Right atrium auricular region (tissue), 2 donors: ENCODE results near the gene GPR37L1. TPM values are rescaled to one million over a fixed set of nuclear protein-coding genes. Genes with fewer than 3 reads are reported as not detected.

Experiments
- DNase-seq: peaks from one replicate; pipeline ENCODE4 v3.0.0-alpha.2; 2019; ENCODE audit warnings: low spot score
- H3K27ac ChIP-seq, 2 donors: fragments of 200-600 bp; sonication (generic); 1 replicate in 1 of 2; 2 replicates in 1 of 2; pipeline ENCODE4 v1.5.1; 2016 to 2019
- H3K27me3 ChIP-seq, 2 donors: fragments of 200-600 bp; sonication (generic); one replicate each; pipeline versions ENCODE4 v1.5.1 to v1.6.0; 2017 to 2019
- H3K36me3 ChIP-seq: fragments of 200-600 bp; sonication (generic); one replicate; pipeline ENCODE4 v1.5.1; 2016
- H3K4me1 ChIP-seq, 2 donors: fragments of 200-600 bp; sonication (generic); one replicate each; pipeline versions ENCODE4 v1.5.1 to v1.6.0; 2017 to 2019
- H3K4me3 ChIP-seq, 2 donors: fragments of 200-600 bp; sonication (generic); 1 replicate in 1 of 2; 2 replicates in 1 of 2; pipeline ENCODE4 v1.5.1; 2017 to 2019; ENCODE audit warnings: mild to moderate bottlenecking in 1 of 2, moderate library complexity in 1 of 2
- H3K9me3 ChIP-seq, 2 donors: fragments of 200-600 bp; sonication (generic); one replicate each; pipeline ENCODE4 v1.5.1; 2019
- total RNA-seq, 2 donors: library from RNA; depleted of rRNA; stranded (reverse); fragments of >200 nt; gene quantifications; one replicate each; pipeline ENCODE4 v1.1.0, GENCODE V29; 2016
- TF ChIP-seq, protein P1 (sequence below), 2 donors: fragments of 200-600 bp; sonication (generic); IDR thresholded peaks; one replicate each; pipeline ENCODE4 v1.5.1; 2019; ENCODE audit warnings: antibody characterized with exemption in 2 of 2

The GPR37L1 gene
- total RNA-seq, 2 donors from 2014 or later = 0.07 TPM; not detected in 1

DNA sequence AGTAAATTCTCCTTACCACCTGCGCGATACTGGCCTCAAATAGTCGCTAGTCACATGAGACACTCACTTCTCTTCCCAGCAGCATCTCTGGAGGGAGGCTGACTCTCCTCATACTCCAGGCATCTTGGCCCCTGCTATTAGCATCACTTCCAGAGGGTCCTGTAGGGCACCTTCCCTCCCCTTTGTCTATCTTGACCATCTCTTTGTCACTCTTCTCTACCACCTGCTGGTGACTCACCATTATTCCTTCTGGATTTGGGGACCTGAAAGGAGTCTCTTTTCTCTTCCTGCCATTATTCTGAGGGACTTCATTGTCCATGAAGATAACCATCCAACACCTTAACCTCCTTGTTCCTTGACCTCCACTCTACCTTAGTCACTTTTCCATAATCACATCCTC, 31.7 kb upstream of the GPR37L1 start:
- no peaks in the 10 kb centered on the region for H3K9me3 ChIP-seq
- TF ChIP-seq, protein P1, sequence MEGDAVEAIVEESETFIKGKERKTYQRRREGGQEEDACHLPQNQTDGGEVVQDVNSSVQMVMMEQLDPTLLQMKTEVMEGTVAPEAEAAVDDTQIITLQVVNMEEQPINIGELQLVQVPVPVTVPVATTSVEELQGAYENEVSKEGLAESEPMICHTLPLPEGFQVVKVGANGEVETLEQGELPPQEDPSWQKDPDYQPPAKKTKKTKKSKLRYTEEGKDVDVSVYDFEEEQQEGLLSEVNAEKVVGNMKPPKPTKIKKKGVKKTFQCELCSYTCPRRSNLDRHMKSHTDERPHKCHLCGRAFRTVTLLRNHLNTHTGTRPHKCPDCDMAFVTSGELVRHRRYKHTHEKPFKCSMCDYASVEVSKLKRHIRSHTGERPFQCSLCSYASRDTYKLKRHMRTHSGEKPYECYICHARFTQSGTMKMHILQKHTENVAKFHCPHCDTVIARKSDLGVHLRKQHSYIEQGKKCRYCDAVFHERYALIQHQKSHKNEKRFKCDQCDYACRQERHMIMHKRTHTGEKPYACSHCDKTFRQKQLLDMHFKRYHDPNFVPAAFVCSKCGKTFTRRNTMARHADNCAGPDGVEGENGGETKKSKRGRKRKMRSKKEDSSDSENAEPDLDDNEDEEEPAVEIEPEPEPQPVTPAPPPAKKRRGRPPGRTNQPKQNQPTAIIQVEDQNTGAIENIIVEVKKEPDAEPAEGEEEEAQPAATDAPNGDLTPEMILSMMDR (IDR thresholded peaks at IDR 0.05) = no peak
- H3K27me3 ChIP-seq = no peaks in the 10 kb centered on the region
- no peak for DNase-seq
- no peaks in the 10 kb centered on the region for H3K36me3 ChIP-seq
- H3K4me3 ChIP-seq = no peak overlapping the region
- H3K27ac ChIP-seq = no peak overlapping the region
- peaks cover 0 to 10% of the 10 kb centered on the region in 2 donors for H3K4me1 ChIP-seq

DNA sequence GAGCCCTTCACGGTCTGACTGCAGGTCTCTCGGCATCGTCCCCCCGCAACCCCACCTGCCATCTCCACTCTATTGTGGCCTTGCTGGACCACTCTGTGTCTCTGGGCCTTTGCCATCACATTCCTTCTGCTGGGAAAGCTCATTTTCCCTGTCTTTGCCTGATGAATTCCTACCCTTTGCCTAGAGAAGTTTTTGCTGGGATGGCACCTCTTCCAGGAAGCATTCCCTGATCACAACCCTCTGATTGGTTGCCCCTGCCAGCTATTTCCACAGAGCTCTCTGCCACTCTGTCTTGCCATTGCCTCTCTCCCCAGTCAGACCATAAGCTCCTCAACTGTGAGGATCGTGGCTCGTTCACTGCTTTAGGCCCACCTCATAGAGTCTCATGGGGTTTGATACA, 28.9 kb upstream of the GPR37L1 start:
- Histone ChIP-seq H3K27ac (no peak overlapping the region), H3K36me3 (no peaks in the 10 kb centered on the region), H3K27me3 (no peaks in the 10 kb centered on the region), H3K9me3 (no peaks in the 10 kb centered on the region), H3K4me3 (no peak overlapping the region), H3K4me1 (no peaks in the 10 kb centered on the region)
- TF ChIP-seq, protein P1 (IDR thresholded peaks at IDR 0.05) = no peak
- DNase-seq = no peak

DNA sequence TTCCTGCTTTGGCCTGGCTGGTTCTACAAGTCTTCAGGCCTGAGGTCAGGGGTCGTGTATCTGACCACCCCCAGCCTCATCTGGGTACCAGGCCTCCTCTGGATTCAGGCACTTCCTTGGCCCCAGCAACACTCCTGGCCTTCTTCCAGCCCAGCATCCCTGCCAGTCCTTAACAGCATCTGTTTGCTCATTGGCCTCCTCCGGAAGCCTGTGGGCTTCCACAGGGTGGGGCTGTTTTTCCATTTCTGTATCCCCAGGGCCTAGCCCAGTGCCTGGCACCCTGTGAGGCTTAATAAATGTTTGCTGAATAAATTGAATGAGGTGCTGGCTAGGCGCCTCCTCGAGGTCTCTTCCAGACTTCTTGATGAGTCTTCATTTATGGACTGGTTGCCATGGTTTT, 21.5 kb upstream of the GPR37L1 start:
- H3K27me3 ChIP-seq = no peaks in the 10 kb centered on the region
- DNase-seq = no peak
- no peaks in the 10 kb centered on the region for H3K9me3 ChIP-seq
- H3K4me3 ChIP-seq = no peak overlapping the region
- H3K4me1 ChIP-seq = peaks cover 0 to 6% of the 10 kb centered on the region in 2 donors
- H3K36me3 ChIP-seq = no peaks in the 10 kb centered on the region
- TF ChIP-seq, protein P1 (IDR thresholded peaks at IDR 0.05) = no peak
- no peak overlapping the region for H3K27ac ChIP-seq

DNA sequence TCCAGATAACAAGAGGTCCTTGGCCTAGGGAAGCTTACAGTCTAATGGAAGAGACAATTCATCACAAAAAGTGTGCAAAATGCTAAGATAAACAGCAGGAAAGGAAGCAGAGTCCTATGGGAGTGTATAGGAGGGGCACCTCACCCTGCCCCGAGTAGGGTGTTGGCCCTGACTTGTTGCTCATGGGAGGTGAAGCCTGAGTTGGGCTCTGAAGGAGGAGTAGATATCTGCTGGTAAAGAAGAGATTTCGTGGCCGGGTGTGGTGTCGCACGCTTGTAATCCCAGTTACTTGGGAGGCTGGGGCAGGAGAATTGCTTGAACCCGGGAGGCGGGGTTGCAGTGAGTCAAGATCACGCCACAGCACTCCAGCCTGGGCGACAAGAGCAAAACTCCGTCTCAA, 18.6 kb upstream of the GPR37L1 start:
- Histone ChIP-seq H3K27me3 (no peaks in the 10 kb centered on the region), H3K4me1 (peaks cover 0 to 30% of the 10 kb centered on the region in 2 donors), H3K4me3 (no peak overlapping the region), H3K27ac (no peak overlapping the region), H3K36me3 (no peaks in the 10 kb centered on the region), H3K9me3 (no peaks in the 10 kb centered on the region)
- no peak for DNase-seq
- TF ChIP-seq, protein P1 (IDR thresholded peaks at IDR 0.05) = no peak

DNA sequence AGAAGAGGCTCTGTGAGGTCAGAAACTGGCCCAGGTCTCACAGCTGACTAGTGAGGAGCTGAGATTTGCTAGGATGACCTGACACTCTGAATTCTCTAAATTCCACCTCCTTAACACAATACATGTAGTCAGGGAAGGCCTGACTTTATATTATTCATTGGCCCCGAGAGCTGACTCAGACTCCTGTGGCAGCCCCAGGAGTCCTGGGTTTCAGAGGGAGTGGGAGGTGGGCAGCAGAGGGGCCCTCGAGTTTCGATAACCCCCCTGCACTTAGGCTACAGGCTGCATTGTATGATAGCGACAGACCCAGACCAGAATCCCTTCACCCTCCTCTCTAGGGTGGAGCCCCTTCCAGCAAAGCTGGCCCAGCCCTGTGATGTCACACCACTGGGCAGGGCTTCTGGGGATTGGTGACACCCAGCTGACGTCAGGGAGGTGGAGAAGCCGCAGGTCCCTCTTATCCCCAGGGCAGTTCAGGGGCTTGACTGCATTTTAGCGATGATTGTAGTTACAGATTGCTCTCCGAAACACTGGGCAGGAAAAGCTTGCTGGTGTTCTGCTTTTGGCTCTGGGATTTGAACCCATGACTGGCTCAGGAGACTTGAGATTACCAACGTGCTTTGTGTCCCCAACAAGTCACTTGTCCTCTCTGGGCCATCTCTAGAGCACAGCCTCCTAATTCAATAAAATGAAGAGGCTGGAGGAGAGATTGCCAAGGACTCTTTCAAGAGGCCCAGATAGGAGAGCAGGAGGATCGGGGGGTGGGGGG, 17.0 kb upstream of the GPR37L1 start:
- no peak for DNase-seq
- Histone ChIP-seq H3K4me3 (no peak overlapping the region), H3K27me3 (no peaks in the 10 kb centered on the region), H3K27ac (peak overlapping the region; percentile 78 to 80), H3K9me3 (no peaks in the 10 kb centered on the region), H3K4me1 (peaks cover 0 to 32% of the 10 kb centered on the region in 2 donors), H3K36me3 (no peaks in the 10 kb centered on the region)
- TF ChIP-seq, protein P1 (IDR thresholded peaks at IDR 0.05) = no peak
